ENCODE measurements around the gene ST3GAL4. TPM values are rescaled to one million over a fixed set of nuclear protein-coding genes. Genes with fewer than 3 reads are reported as not detected.

ST3GAL4 gene
- total and polyA plus RNA-seq, 2 donors (not counting 1 experiment from before 2014, with no cell fraction given), result 1.1 to 1.9 TPM

DNA sequence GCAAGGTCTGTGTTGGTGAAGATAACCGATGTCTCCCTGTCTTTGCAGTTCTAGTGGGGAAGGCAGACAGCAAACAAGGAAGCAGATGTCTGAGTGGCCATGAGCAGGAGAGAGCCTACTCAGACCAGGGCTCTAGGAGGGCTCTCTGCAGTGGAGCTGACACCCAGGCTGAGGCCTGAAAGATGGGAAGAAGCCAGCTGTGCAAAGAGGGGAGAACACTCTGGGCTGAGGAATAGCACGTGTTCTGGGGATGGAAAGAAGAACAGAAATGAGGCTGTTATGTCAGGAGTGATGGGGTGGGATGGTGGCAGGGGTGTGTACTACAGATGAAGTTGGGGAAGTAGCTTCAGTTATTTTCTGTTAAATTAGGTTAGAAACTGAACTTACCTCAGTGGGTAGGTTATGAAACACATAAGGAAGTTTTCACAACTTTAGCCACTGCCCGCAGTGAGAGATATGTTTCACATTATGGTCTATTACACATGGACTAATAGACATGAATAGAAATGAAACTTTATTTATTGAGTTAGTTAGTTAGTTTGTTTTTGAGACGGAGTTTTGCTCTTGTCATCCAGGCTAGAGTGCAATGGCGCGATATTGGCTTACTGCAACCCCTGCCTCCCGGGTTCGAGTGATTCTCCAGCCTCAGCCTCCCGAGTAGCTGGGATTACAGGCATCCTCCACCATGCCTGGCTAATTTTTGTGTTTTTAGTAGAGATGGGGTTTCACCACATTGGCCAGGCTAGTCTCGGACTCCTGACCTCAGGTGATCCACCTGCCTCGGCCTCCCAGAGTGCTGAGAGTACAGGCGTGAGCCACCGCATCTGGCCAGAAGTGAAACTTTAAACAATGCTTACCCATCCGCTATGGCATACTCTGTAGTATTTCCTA, 43.8 kb upstream of the ST3GAL4 start:
- no peak overlapping the region for H3K27ac Mint-ChIP-seq
- Histone ChIP-seq H3K36me3 (replicated peaks in 1 of 2; ENCODE audit: control extremely low read depth in 1 of 2, control insufficient read depth in 1 of 2, extremely low read depth in 1 of 2, insufficient read depth in 2 of 2, low read length in 1 of 2) (peaks cover 2 to 49% of the 10 kb centered on the region in 2 experiments), H3K27me3 (replicated peaks in 1 of 4; ENCODE audit: control extremely low read depth in 1 of 4, control insufficient read depth in 3 of 4, insufficient read depth in 4 of 4, low read length in 3 of 4) (no peaks in the 10 kb centered on the region), H3K79me2 (ENCODE audit: control insufficient read depth, insufficient read depth, low read length) (peaks cover 37% of the 10 kb centered on the region), H3K9ac (ENCODE audit: low read length) (no peak overlapping the region), H3K27ac (ENCODE audit: low read length in 2 of 2) (no peak overlapping the region), H3K4me3 (ENCODE audit: control extremely low read depth in 1 of 5, extremely low read depth in 1 of 5, insufficient read depth in 1 of 5, low read depth in 2 of 5, low read length in 4 of 5) (no peak overlapping the region), H3K4me1 (ENCODE audit: control insufficient read depth in 2 of 2, insufficient read depth in 2 of 2, low read length in 2 of 2) (peaks cover 0 to 11% of the 10 kb centered on the region in 2 donors), H4K20me1 (ENCODE audit: control insufficient read depth, insufficient read depth, low read length, poor library complexity, severe bottlenecking) (peaks cover 13% of the 10 kb centered on the region), H3K4me2 (replicated peaks; ENCODE audit: low read depth, low read length, poor library complexity, severe bottlenecking) (no peak overlapping the region), H3K9me3 (ENCODE audit: control extremely low read depth in 1 of 3, control insufficient read depth in 2 of 3, insufficient read depth in 1 of 3, low read length in 2 of 3) (no peaks in the 10 kb centered on the region), H2AFZ (ENCODE audit: insufficient read depth, low read depth, low read length, poor library complexity, severe bottlenecking) (no peak overlapping the region)
- ATAC-seq (ENCODE audit: low read depth) (no peak), DNase-seq (no peak)
- intact Hi-C loops (cut with micrococcal nuclease), result no loop called here
- TF ChIP-seq EZH2 (IDR thresholded peaks at IDR 0.05; ENCODE audit: borderline replicate concordance, insufficient read depth, low read depth, low read length, poor library complexity, severe bottlenecking), result no peak
- TF ChIP-seq, protein P1, sequence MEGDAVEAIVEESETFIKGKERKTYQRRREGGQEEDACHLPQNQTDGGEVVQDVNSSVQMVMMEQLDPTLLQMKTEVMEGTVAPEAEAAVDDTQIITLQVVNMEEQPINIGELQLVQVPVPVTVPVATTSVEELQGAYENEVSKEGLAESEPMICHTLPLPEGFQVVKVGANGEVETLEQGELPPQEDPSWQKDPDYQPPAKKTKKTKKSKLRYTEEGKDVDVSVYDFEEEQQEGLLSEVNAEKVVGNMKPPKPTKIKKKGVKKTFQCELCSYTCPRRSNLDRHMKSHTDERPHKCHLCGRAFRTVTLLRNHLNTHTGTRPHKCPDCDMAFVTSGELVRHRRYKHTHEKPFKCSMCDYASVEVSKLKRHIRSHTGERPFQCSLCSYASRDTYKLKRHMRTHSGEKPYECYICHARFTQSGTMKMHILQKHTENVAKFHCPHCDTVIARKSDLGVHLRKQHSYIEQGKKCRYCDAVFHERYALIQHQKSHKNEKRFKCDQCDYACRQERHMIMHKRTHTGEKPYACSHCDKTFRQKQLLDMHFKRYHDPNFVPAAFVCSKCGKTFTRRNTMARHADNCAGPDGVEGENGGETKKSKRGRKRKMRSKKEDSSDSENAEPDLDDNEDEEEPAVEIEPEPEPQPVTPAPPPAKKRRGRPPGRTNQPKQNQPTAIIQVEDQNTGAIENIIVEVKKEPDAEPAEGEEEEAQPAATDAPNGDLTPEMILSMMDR (IDR thresholded peaks at IDR 0.05), result no peak
- CTCF ChIA-PET, result interaction anchor here (1.0 to 4.8 kb wide), 9 partner anchors 7 to 1034 kb away, joined by 3 to 55 read pairs (median 5); partner anchors contain the start of gene ST3GAL4
- no peaks in the 10 kb centered on the region for H3K27me3 Mint-ChIP-seq
- H3K4me1 Mint-ChIP-seq, result peaks cover 25% of the 10 kb centered on the region
- POLR2A ChIA-PET, result no interaction called here
- no peaks in the 10 kb centered on the region for H3K9me3 Mint-ChIP-seq (ENCODE audit: insufficient read depth)
- 87% methylated on average over 11 of the region's 14 CpGs for WGBS (ENCODE audit: insufficient coverage)
- H3K4me3 Mint-ChIP-seq, result no peak overlapping the region

DNA sequence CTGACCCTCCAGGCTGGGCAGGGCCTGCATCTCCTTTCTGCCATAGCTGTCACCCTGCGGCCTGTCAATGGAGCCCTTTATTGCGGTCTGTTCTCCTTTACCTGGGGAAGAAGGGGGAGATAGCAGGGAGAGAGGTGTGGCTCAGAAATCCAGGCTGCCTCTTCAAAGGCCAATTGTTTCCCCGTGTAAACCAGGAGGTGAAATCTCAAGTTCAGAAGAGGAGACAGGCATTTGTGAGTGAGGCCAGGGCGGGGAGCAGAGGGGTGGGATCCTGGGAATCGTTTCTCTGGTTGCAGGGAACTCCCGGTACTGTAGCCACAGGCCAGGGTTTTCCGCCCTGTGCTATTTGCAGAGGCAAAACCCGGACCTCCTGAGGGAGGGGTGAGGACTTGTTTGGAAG, 42.5 kb upstream of the ST3GAL4 start:
- peaks cover 22% of the 10 kb centered on the region for H4K20me1 ChIP-seq (ENCODE audit: control insufficient read depth, insufficient read depth, low read length, poor library complexity, severe bottlenecking)
- peaks cover 5 to 10% of the 10 kb centered on the region in 2 donors for H3K4me1 ChIP-seq (ENCODE audit: control insufficient read depth in 2 of 2, insufficient read depth in 2 of 2, low read length in 2 of 2)
- DNase-seq, result no peak
- peaks cover 2 to 51% of the 10 kb centered on the region in 2 experiments for H3K36me3 ChIP-seq (replicated peaks in 1 of 2; ENCODE audit: control extremely low read depth in 1 of 2, control insufficient read depth in 1 of 2, extremely low read depth in 1 of 2, insufficient read depth in 2 of 2, low read length in 1 of 2)
- TF ChIP-seq, protein P1 (IDR thresholded peaks at IDR 0.05), result no peak
- TF ChIP-seq EZH2 (IDR thresholded peaks at IDR 0.05; ENCODE audit: borderline replicate concordance, insufficient read depth, low read depth, low read length, poor library complexity, severe bottlenecking), result no peak
- Mint-ChIP-seq H3K4me1 (peaks cover 28% of the 10 kb centered on the region), H3K27ac (no peak overlapping the region), H3K27me3 (no peaks in the 10 kb centered on the region), H3K9me3 (ENCODE audit: insufficient read depth) (no peaks in the 10 kb centered on the region), H3K4me3 (no peak overlapping the region)
- ChIA-PET POLR2A (no interaction called here), CTCF (interaction anchor here (0.6 to 4.8 kb wide), 3 partner anchors 13 to 167 kb away, joined by 3 to 55 read pairs (median 24); no protein-coding TSS in a partner anchor)
- no peak overlapping the region for H3K4me2 ChIP-seq (replicated peaks; ENCODE audit: low read depth, low read length, poor library complexity, severe bottlenecking)
- ATAC-seq (ENCODE audit: low read depth), result no peak
- no peak overlapping the region for H3K9ac ChIP-seq (ENCODE audit: low read length)
- 99% methylated on average over 7 of the region's 8 CpGs for WGBS (ENCODE audit: insufficient coverage)
- no peaks in the 10 kb centered on the region for H3K27me3 ChIP-seq (replicated peaks in 1 of 4; ENCODE audit: control extremely low read depth in 1 of 4, control insufficient read depth in 3 of 4, insufficient read depth in 4 of 4, low read length in 3 of 4)
- H3K27ac ChIP-seq (ENCODE audit: low read length in 2 of 2), result no peak overlapping the region
- no peak overlapping the region for H3K4me3 ChIP-seq (ENCODE audit: control extremely low read depth in 1 of 5, extremely low read depth in 1 of 5, insufficient read depth in 1 of 5, low read depth in 2 of 5, low read length in 4 of 5)
- H3K79me2 ChIP-seq (ENCODE audit: control insufficient read depth, insufficient read depth, low read length), result peaks cover 43% of the 10 kb centered on the region
- intact Hi-C loops (cut with micrococcal nuclease), result no loop called here
- H3K9me3 ChIP-seq (ENCODE audit: control extremely low read depth in 1 of 3, control insufficient read depth in 2 of 3, insufficient read depth in 1 of 3, low read length in 2 of 3), result no peaks in the 10 kb centered on the region
- no peak overlapping the region for H2AFZ ChIP-seq (ENCODE audit: insufficient read depth, low read depth, low read length, poor library complexity, severe bottlenecking)
